HG02884 (cell line): ENCODE measurements around the gene FOXL2.

ENCODE experiments used
- ATAC-seq: cut with Tn5 transposase; IDR thresholded peaks from one replicate; pipeline ENCODE4 v1.9.1; 2021; ENCODE audit warnings: mild to moderate bottlenecking, moderate library complexity; ENCODE audit not compliant: unreplicated experiment

The FOXL2 gene

GRCh38 chr3:138898708-138899107, 48.2 kb downstream of the FOXL2 start:
- ATAC-seq: no peak

- no peak for ATAC-seq
Observed at GRCh38 chr3:138898301-138898700, 48.6 kb downstream of the FOXL2 start.
